ENCODE results near the gene AHRR.

The AHRR gene

GRCh38 chr5:476102-476813 lies 154.7 kb downstream of the AHRR start:
- Histone ChIP-seq H3K9ac (ENCODE audit: low read length) (no peak overlapping the region), H3K36me3 (ENCODE audit: control insufficient read depth in 1 of 2, insufficient read depth in 2 of 2, low read length in 2 of 2) (peaks cover 2 to 3% of the 10 kb centered on the region in 2 experiments), H3K4me1 (ENCODE audit: control insufficient read depth in 1 of 2, insufficient read depth in 2 of 2, low read length in 2 of 2) (peaks cover 13% of the 10 kb centered on the region in 2 experiments), H2BK120ac (ENCODE audit: insufficient read depth, low read length, poor library complexity) (no peak overlapping the region), H3K18ac (ENCODE audit: low read length) (no peak overlapping the region), H4K12ac (ENCODE audit: low read depth, low read length) (no peak overlapping the region), H2AFZ (ENCODE audit: insufficient read depth, low read length, poor library complexity) (no peak overlapping the region), H2BK12ac (ENCODE audit: low read length) (no peak overlapping the region), H4K91ac (ENCODE audit: low read depth, low read length) (no peak overlapping the region), H3K79me1 (ENCODE audit: low read length) (peaks cover 16% of the 10 kb centered on the region), H3K4me2 (ENCODE audit: low read length) (no peak overlapping the region), H3K4ac (ENCODE audit: low read depth, low read length) (no peak overlapping the region), H3K4me3 (ENCODE audit: low read depth, low read length) (no peak overlapping the region), H3K27ac (ENCODE audit: low read depth, low read length) (no peak overlapping the region), H3K27me3 (ENCODE audit: insufficient read depth, low read length) (peaks cover 6% of the 10 kb centered on the region), H3K79me2 (ENCODE audit: control insufficient read depth, insufficient read depth, low read length, poor library complexity) (peaks cover 11% of the 10 kb centered on the region), H2BK5ac (ENCODE audit: low read depth, low read length, poor library complexity) (no peak overlapping the region), H3K23ac (ENCODE audit: low read length) (no peak overlapping the region), H3K14ac (ENCODE audit: low read length) (no peak overlapping the region), H2AK5ac (ENCODE audit: low read length) (no peak overlapping the region), H4K8ac (ENCODE audit: low read depth, low read length) (no peak overlapping the region), H3K9me3 (ENCODE audit: insufficient read depth, low read depth, low read length) (peaks cover 4% of the 10 kb centered on the region)
- DNase-seq = no peak
- no CpG with 5 or more reads among the region's 51 CpGs for WGBS (ENCODE audit: extremely low coverage, insufficient coverage, insufficient read length)

- H2AFZ ChIP-seq (ENCODE audit: insufficient read depth, low read length, poor library complexity) = no peak overlapping the region
- WGBS (ENCODE audit: extremely low coverage, insufficient coverage, insufficient read length) = no CpG with 5 or more reads among the region's 9 CpGs
- H4K91ac ChIP-seq (ENCODE audit: low read depth, low read length) = no peak overlapping the region
- H3K79me1 ChIP-seq (ENCODE audit: low read length) = peaks cover 16% of the 10 kb centered on the region
- no peak overlapping the region for H3K4me3 ChIP-seq (ENCODE audit: low read depth, low read length)
- no peak overlapping the region for H3K23ac ChIP-seq (ENCODE audit: low read length)
- H3K4ac ChIP-seq (ENCODE audit: low read depth, low read length) = no peak overlapping the region
- no peak overlapping the region for H2AK5ac ChIP-seq (ENCODE audit: low read length)
- H3K27me3 ChIP-seq (ENCODE audit: insufficient read depth, low read length) = peaks cover 6% of the 10 kb centered on the region
- no peak overlapping the region for H2BK12ac ChIP-seq (ENCODE audit: low read length)
- peaks cover 4% of the 10 kb centered on the region for H3K9me3 ChIP-seq (ENCODE audit: insufficient read depth, low read depth, low read length)
- H4K8ac ChIP-seq (ENCODE audit: low read depth, low read length) = no peak overlapping the region
- H3K4me2 ChIP-seq (ENCODE audit: low read length) = no peak overlapping the region
- no peaks in the 10 kb centered on the region for H3K36me3 ChIP-seq (ENCODE audit: control insufficient read depth in 1 of 2, insufficient read depth in 2 of 2, low read length in 2 of 2)
- no peak overlapping the region for H2BK120ac ChIP-seq (ENCODE audit: insufficient read depth, low read length, poor library complexity)
- no peak for DNase-seq
- no peak overlapping the region for H4K12ac ChIP-seq (ENCODE audit: low read depth, low read length)
- no peak overlapping the region for H3K14ac ChIP-seq (ENCODE audit: low read length)
- H3K79me2 ChIP-seq (ENCODE audit: control insufficient read depth, insufficient read depth, low read length, poor library complexity) = peaks cover 11% of the 10 kb centered on the region
- no peak overlapping the region for H3K18ac ChIP-seq (ENCODE audit: low read length)
- H3K9ac ChIP-seq (ENCODE audit: low read length) = no peak overlapping the region
- peaks cover 13% of the 10 kb centered on the region in 2 experiments for H3K4me1 ChIP-seq (ENCODE audit: control insufficient read depth in 1 of 2, insufficient read depth in 2 of 2, low read length in 2 of 2)
- H3K27ac ChIP-seq (ENCODE audit: low read depth, low read length) = no peak overlapping the region
- no peak overlapping the region for H2BK5ac ChIP-seq (ENCODE audit: low read depth, low read length, poor library complexity)
Observed at GRCh38 chr5:476814-477175, 155.3 kb downstream of the AHRR start.

- Histone ChIP-seq H3K4ac (ENCODE audit: low read depth, low read length) (no peak overlapping the region), H3K4me2 (ENCODE audit: low read length) (no peak overlapping the region), H2BK5ac (ENCODE audit: low read depth, low read length, poor library complexity) (no peak overlapping the region), H2AFZ (ENCODE audit: insufficient read depth, low read length, poor library complexity) (no peak overlapping the region), H3K4me3 (ENCODE audit: low read depth, low read length) (no peak overlapping the region), H3K23ac (ENCODE audit: low read length) (no peak overlapping the region), H2BK120ac (ENCODE audit: insufficient read depth, low read length, poor library complexity) (no peak overlapping the region), H4K91ac (ENCODE audit: low read depth, low read length) (no peak overlapping the region), H3K27me3 (ENCODE audit: insufficient read depth, low read length) (peaks cover 6% of the 10 kb centered on the region), H4K12ac (ENCODE audit: low read depth, low read length) (no peak overlapping the region), H3K79me2 (ENCODE audit: control insufficient read depth, insufficient read depth, low read length, poor library complexity) (peaks cover 11% of the 10 kb centered on the region), H3K9me3 (ENCODE audit: insufficient read depth, low read depth, low read length) (peaks cover 4% of the 10 kb centered on the region), H3K18ac (ENCODE audit: low read length) (no peak overlapping the region), H3K14ac (ENCODE audit: low read length) (no peak overlapping the region), H3K27ac (ENCODE audit: low read depth, low read length) (no peak overlapping the region), H3K4me1 (ENCODE audit: control insufficient read depth in 1 of 2, insufficient read depth in 2 of 2, low read length in 2 of 2) (peaks cover 9% of the 10 kb centered on the region in 2 experiments), H2AK5ac (ENCODE audit: low read length) (no peak overlapping the region), H3K79me1 (ENCODE audit: low read length) (peaks cover 15% of the 10 kb centered on the region), H4K8ac (ENCODE audit: low read depth, low read length) (no peak overlapping the region), H3K9ac (ENCODE audit: low read length) (no peak overlapping the region), H3K36me3 (ENCODE audit: control insufficient read depth in 1 of 2, insufficient read depth in 2 of 2, low read length in 2 of 2) (no peaks in the 10 kb centered on the region), H2BK12ac (ENCODE audit: low read length) (no peak overlapping the region)
- no CpG with 5 or more reads among the region's 19 CpGs for WGBS (ENCODE audit: extremely low coverage, insufficient coverage, insufficient read length)
- DNase-seq = no peak
Observed at GRCh38 chr5:477247-477646, 155.7 kb downstream of the AHRR start.

GRCh38 chr5:477871-478270 lies 156.4 kb downstream of the AHRR start:
- Histone ChIP-seq H3K9me3 (ENCODE audit: insufficient read depth, low read depth, low read length) (peaks cover 4% of the 10 kb centered on the region), H3K23ac (ENCODE audit: low read length) (no peak overlapping the region), H3K9ac (ENCODE audit: low read length) (no peak overlapping the region), H3K4me1 (ENCODE audit: control insufficient read depth in 1 of 2, insufficient read depth in 2 of 2, low read length in 2 of 2) (peaks cover 5 to 7% of the 10 kb centered on the region in 2 experiments), H3K27me3 (ENCODE audit: insufficient read depth, low read length) (peaks cover 6% of the 10 kb centered on the region), H4K12ac (ENCODE audit: low read depth, low read length) (no peak overlapping the region), H3K18ac (ENCODE audit: low read length) (no peak overlapping the region), H2BK120ac (ENCODE audit: insufficient read depth, low read length, poor library complexity) (no peak overlapping the region), H4K8ac (ENCODE audit: low read depth, low read length) (no peak overlapping the region), H3K4me3 (ENCODE audit: low read depth, low read length) (no peak overlapping the region), H2AK5ac (ENCODE audit: low read length) (no peak overlapping the region), H2BK12ac (ENCODE audit: low read length) (no peak overlapping the region), H3K79me1 (ENCODE audit: low read length) (peaks cover 9% of the 10 kb centered on the region), H3K79me2 (ENCODE audit: control insufficient read depth, insufficient read depth, low read length, poor library complexity) (peaks cover 6% of the 10 kb centered on the region), H3K27ac (ENCODE audit: low read depth, low read length) (no peak overlapping the region), H4K91ac (ENCODE audit: low read depth, low read length) (no peak overlapping the region), H3K4ac (ENCODE audit: low read depth, low read length) (no peak overlapping the region), H3K36me3 (ENCODE audit: control insufficient read depth in 1 of 2, insufficient read depth in 2 of 2, low read length in 2 of 2) (no peaks in the 10 kb centered on the region), H3K14ac (ENCODE audit: low read length) (no peak overlapping the region), H2AFZ (ENCODE audit: insufficient read depth, low read length, poor library complexity) (no peak overlapping the region), H2BK5ac (ENCODE audit: low read depth, low read length, poor library complexity) (no peak overlapping the region), H3K4me2 (ENCODE audit: low read length) (no peak overlapping the region)
- WGBS (ENCODE audit: extremely low coverage, insufficient coverage, insufficient read length) = no CpG with 5 or more reads among the region's 13 CpGs
- DNase-seq = no peak
